ENCODE results near the gene WFDC9.
"Not testable (repeated sequence)": the region's sequence is repeated elsewhere in the genome, so short reads cannot be mapped to it uniquely, and the experiment has no call there.

WFDC9 gene

GRCh38 chr20:45631184-45631583 is at the start of gene WFDC9:
Gene WFDC9, minus strand, starts transcription at chr20:45631284. Its CDS starts 21,103 bp downstream, at chr20:45610181.
- no peak for DNase-seq

- DNase-seq, result no peak
Observed at GRCh38 chr20:45679650-45680049, 48.6 kb upstream of the WFDC9 start.

GRCh38 chr20:45672765-45673164 is 41.7 kb upstream of the WFDC9 start:
- DNase-seq, result no peak

GRCh38 chr20:45670139-45670538 is 39.1 kb upstream of the WFDC9 start, which contains the start of gene WFDC11:
Gene WFDC11, minus strand, starts transcription at chr20:45670239. Its CDS starts 19,639 bp downstream, at chr20:45650600.
- no peak for DNase-seq

- not testable (repeated sequence) for DNase-seq
Observed at GRCh38 chr20:45657038-45657437, 26.0 kb upstream of the WFDC9 start.

GRCh38 chr20:45651726-45652125 is 20.6 kb upstream of the WFDC9 start:
- not testable (repeated sequence) for DNase-seq

- no peak for DNase-seq
Observed at GRCh38 chr20:45649312-45649863, 18.3 kb upstream of the WFDC9 start.

- no peak for DNase-seq
Observed at GRCh38 chr20:45647441-45648050, 16.5 kb upstream of the WFDC9 start.

- DNase-seq, result no peak
Observed at GRCh38 chr20:45646875-45647274, 15.8 kb upstream of the WFDC9 start.

GRCh38 chr20:45645869-45646268 is 14.8 kb upstream of the WFDC9 start:
- not testable (repeated sequence) for DNase-seq

GRCh38 chr20:45641076-45641475 is 10.0 kb upstream of the WFDC9 start:
- not testable (repeated sequence) for DNase-seq

GRCh38 chr20:45639687-45640086 is 8.6 kb upstream of the WFDC9 start:
- DNase-seq, result no peak

GRCh38 chr20:45636513-45636912 is 5.4 kb upstream of the WFDC9 start:
- no peak for DNase-seq

GRCh38 chr20:45630371-45630770 is 713 bp downstream of the WFDC9 start:
- DNase-seq, result no peak

- DNase-seq, result no peak
Observed at GRCh38 chr20:45629496-45630100, 1.5 kb downstream of the WFDC9 start, which contains the start of gene WFDC10A. Gene WFDC10A, plus strand, starts transcription at chr20:45629739. Its CDS starts 75 bp downstream, at chr20:45629814.

- DNase-seq, result no peak
Observed at GRCh38 chr20:45626540-45626939, 4.5 kb downstream of the WFDC9 start.

- DNase-seq, result no peak
Observed at GRCh38 chr20:45621593-45621992, 9.5 kb downstream of the WFDC9 start.

- DNase-seq, result no peak
Observed at GRCh38 chr20:45617591-45617990, 13.5 kb downstream of the WFDC9 start.

- DNase-seq, result no peak
Observed at GRCh38 chr20:45612314-45612713, 18.8 kb downstream of the WFDC9 start.

GRCh38 chr20:45611054-45611453 is 20.0 kb downstream of the WFDC9 start:
- no peak for DNase-seq

- no peak for DNase-seq
Observed at GRCh38 chr20:45607810-45608209, 23.3 kb downstream of the WFDC9 start.

GRCh38 chr20:45595235-45595634 is 35.8 kb downstream of the WFDC9 start:
- DNase-seq, result no peak

- DNase-seq, result no peak
Observed at GRCh38 chr20:45593498-45593897, 37.6 kb downstream of the WFDC9 start.

GRCh38 chr20:45592574-45593189 is 38.4 kb downstream of the WFDC9 start:
- no peak for DNase-seq

All from hippocampal formation (tissue), 2 donors.